ENCODE data around the gene STK39.
"Not testable (repeated sequence)": the region's sequence is repeated elsewhere in the genome, so short reads cannot be mapped to it uniquely, and the experiment has no call there.

Gene STK39

DNA sequence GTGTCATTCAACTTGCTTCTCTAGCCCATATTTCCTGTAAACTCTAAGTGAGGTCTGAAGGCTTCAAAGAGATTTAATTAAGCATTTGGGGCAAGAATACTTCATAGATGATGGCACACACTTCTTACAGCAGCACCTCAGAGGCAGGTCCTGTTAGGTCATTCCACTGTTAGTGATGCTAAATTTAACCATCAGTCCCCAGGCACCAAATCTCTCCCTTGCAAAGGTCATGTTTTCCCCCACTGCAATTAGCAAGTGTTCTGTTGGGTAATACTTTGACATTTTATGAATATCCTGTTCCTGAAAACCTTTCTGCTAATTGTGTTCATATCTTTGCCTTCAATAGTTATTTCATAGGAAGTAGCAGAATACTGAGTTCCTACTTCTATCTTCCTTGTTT lies 117.0 kb downstream of the STK39 start:
- TF ChIP-seq, protein P1, sequence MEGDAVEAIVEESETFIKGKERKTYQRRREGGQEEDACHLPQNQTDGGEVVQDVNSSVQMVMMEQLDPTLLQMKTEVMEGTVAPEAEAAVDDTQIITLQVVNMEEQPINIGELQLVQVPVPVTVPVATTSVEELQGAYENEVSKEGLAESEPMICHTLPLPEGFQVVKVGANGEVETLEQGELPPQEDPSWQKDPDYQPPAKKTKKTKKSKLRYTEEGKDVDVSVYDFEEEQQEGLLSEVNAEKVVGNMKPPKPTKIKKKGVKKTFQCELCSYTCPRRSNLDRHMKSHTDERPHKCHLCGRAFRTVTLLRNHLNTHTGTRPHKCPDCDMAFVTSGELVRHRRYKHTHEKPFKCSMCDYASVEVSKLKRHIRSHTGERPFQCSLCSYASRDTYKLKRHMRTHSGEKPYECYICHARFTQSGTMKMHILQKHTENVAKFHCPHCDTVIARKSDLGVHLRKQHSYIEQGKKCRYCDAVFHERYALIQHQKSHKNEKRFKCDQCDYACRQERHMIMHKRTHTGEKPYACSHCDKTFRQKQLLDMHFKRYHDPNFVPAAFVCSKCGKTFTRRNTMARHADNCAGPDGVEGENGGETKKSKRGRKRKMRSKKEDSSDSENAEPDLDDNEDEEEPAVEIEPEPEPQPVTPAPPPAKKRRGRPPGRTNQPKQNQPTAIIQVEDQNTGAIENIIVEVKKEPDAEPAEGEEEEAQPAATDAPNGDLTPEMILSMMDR (IDR thresholded peaks at IDR 0.05; ENCODE audit: low read length, missing control alignments): no peak
- no peak for DNase-seq (ENCODE audit: low read depth)

DNA sequence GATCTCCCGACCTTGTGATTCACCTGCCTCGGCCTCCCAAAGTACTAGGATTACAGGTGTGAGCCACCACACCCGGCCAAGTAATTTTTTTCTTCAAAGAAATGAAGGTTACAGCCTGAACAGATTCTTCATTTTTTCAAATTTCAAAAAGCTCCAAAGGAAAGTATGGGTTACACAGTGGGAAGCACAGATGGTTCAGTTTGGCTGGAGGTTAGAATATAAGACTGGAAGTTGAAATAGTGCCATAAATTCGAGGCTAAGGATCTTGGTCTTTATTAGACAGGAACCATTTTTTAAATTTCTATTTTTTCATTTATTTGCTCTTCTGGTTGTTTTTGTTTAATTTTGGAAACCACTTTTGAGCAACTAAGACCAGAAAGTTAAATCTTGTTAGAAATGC lies 120.0 kb downstream of the STK39 start:
- TF ChIP-seq, protein P1 (IDR thresholded peaks at IDR 0.05; ENCODE audit: low read length, missing control alignments): no peak
- no peak overlapping the region for H3K4me3 ChIP-seq (replicated peaks; ENCODE audit: low read depth, low read length)
- no peak for DNase-seq (ENCODE audit: low read depth)

More for the DNA sequence above, 117.0 kb downstream of the STK39 start:
- H3K4me3 ChIP-seq (replicated peaks; ENCODE audit: low read depth, low read length): no peak overlapping the region

DNA sequence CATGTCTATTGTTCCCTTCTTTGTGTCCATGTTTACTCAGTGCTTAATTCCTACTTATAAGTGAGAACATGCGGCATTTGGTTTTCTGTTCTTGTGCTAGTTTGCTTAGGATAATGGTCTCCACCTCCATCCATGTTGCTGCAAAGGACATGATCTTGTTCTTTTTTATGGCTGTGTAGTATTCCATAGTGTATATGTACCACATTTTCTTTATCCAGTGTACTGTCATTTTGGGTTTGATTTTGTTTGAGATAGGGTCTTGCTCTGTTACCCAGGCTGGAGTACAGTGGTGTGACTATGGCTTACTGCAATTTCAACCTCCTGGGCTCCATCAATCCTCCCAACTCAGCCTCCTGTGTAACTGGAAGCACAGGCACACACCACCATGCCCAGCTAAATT lies 125.2 kb downstream of the STK39 start:
- not testable (repeated sequence) for DNase-seq (ENCODE audit: low read depth); H3K4me3 ChIP-seq (replicated peaks; ENCODE audit: low read depth, low read length)

DNA sequence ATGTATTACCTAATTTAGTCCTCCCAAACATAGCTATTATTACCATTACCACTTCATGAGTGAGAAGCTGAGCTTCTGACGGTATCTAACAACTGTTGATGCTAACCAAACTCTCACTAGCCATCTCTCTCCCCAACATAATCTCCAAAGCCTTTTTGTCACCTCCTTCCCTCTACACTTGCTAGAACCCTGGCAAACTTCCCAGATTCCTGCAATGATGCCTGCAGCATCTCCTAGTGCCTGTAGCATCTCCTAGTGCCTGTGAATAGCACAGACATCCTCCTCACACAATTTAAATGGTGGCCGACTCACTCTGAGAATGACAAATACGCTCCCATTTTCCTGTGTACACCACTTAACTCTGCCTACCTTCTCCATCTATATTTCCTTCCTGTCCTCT lies 126.7 kb downstream of the STK39 start:
- TF ChIP-seq, protein P1 (IDR thresholded peaks at IDR 0.05; ENCODE audit: low read length, missing control alignments): no peak
- H3K4me3 ChIP-seq (replicated peaks; ENCODE audit: low read depth, low read length): no peak overlapping the region
- DNase-seq (ENCODE audit: low read depth): no peak

DNA sequence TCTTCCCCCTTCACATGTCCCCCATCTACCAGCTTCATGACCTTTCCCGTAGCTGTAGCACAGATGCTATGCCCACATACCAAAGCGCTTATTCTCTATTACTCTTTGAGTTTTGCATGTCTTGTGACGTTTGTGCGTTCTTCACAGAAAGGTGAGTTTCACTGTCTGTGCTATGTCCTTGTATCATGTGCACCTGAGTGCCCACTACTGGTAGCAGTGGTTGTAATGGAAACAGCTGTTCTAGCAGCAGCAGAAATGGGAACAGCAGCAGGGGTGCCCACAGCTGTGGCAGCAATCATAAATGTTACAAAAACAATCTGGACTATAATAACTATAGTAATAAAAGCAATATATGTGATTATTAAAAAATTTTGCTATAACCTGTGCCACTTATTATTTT lies 127.1 kb downstream of the STK39 start:
- no peak overlapping the region for H3K4me3 ChIP-seq (replicated peaks; ENCODE audit: low read depth, low read length)
- TF ChIP-seq, protein P1 (IDR thresholded peaks at IDR 0.05; ENCODE audit: low read length, missing control alignments): no peak
- DNase-seq (ENCODE audit: low read depth): no peak

DNA sequence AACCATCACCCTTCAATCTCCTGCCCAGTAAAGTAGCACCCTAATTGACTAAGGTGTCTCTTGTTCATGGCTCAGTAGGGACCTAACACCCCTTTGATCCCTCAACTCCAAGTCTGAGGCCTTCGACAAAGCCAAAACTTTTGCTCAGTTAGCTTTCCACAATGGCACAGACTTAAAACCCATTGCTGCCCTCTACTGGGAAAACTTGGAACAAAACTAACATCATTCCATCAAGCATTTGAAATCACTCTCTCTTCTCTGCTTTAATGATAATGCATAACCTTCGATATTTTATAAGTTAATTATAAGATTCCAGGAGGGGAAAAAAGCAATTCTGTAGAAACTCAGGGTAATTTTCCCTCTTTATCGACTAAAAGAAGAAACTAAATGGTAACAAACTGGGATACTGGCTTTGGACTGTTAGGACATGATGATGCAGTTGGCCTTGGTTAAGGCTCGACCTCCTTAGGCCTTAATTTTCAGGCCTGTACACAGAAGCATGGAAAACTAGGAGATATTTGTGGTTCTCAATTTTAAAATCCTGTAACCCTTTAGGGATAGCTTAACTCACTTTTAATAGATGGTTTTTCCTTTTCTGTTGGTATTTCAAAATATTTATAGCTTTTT lies 127.8 kb downstream of the STK39 start:
- no peak overlapping the region for H3K4me3 ChIP-seq (replicated peaks; ENCODE audit: low read depth, low read length)
- TF ChIP-seq, protein P1 (IDR thresholded peaks at IDR 0.05; ENCODE audit: low read length, missing control alignments): peak; percentile 75
- DNase-seq (ENCODE audit: low read depth): peak; percentile 84

DNA sequence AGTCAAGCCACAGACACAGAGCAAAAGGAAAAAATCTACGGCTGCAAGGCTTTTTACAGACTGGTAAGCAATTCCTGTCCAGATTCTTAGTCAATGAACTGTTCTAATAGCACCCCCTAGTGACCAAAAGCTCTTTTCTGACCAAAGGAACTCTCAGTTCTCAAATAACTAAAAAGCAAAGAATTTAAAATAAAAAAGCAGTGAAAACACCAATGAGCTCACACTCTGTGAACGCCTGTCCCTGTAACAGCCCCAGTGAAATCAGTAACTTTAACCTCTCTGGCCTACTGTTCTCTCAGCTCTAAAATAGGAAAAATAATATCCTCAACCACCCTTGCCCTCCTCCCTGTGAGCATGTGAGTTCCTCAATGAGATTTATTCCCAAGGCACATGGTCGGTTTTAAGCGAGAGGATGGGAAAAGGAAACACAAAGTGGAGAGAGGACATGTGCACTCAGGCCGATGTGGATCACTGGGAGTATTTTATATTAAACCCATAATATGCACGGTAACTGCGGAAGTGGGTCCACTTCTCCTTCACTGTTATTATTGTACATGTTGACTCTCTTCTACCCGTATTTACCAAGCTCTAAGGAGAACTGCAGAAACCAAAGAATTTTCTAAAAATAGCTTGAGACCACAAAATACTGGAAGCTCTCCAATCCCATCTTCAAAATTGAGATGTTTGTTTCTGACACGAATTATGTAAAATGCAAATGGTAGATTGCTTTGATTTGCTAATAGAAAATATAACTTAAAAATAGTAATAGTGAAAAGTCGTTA lies 128.5 kb downstream of the STK39 start:
- peak; percentile 87 for DNase-seq (ENCODE audit: low read depth)
- TF ChIP-seq, protein P1 (IDR thresholded peaks at IDR 0.05; ENCODE audit: low read length, missing control alignments): peak; percentile 67
- no peak overlapping the region for H3K4me3 ChIP-seq (replicated peaks; ENCODE audit: low read depth, low read length)
